GM19452 (cell line): ENCODE results near the gene PACS2.
"Not testable (repeated sequence)": the region's sequence is repeated elsewhere in the genome, so short reads cannot be mapped to it uniquely, and the experiment has no call there.

Experiments
- ATAC-seq: cut with Tn5 transposase; IDR thresholded peaks from one replicate; pipeline ENCODE4 v1.9.1; 2021; ENCODE audit not compliant: unreplicated experiment

The PACS2 gene

DNA sequence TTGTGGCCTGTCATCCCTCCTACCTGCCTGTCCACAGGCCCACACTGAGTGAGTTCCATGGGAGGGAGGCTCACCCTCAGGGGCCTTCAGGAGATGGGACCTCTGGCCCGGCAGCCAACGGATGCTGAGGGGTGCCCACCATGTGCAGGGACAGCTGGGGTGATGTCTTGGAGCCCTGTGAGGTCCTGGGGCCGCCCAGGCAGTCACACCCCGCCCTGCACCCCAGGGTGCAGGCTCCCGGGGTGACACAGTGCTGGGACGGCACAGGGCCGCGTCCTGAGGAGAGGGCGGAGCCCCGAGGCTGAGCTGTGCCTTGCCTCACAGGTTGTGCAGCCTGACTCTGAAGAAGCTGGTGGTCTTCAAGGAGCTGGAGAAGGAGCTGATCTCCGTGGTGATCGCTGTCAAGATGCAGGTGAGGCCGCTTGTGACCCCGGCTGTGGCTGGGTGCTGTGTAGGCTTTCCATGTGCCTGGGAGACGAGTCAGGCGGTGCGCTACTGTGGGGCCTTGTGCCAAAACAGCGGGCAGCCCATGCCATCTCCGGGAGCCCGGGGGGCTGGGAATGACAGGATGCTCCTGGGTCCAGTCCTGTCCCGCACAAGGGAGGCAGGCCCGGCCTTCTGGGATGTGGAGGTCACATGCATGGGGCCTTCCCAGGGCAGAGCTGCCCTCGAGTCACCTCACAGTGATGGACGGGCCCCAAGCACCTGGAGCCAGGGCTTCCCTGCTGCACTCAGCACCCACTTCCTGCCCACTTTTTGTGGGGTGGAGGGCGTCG, 33.8 kb downstream of the PACS2 start:
- no peak for ATAC-seq

DNA sequence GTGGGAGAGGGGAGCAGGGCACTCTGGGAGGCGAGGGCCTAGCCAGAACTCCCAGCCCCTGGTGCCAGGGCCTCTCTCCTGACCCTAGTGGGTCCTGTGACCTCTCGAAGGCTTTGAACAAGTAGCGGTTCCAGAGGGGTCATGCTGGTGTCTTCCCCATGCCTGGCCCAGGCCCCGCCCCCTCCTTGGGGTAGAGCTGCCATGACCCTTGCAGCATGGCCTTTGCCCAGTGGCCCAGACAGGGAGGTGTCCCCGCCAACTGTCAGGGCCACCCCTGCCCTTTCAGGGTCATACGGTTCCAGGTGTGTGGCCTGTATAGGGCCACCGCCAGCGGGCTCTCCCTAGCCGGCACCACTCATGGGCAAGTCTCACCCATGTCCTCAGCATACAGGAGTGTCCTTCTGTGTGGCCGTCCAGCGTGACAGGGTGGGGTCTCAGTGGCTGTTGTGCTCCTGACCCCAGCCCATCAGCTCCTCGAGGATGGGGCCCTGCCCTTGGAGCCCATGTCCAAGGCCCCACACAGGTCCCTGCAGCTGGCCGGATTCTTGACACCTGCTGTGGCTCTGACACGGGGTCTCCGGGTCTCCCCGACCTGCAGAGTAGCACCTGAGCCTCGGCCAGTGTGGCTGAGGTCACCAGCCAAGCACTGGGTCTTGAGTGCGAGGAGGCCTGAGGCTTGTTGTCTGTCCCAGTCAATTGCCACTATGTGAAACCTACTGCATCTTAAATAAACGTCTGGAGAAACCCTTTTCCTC, 34.6 kb downstream of the PACS2 start:
- ATAC-seq: no peak

DNA sequence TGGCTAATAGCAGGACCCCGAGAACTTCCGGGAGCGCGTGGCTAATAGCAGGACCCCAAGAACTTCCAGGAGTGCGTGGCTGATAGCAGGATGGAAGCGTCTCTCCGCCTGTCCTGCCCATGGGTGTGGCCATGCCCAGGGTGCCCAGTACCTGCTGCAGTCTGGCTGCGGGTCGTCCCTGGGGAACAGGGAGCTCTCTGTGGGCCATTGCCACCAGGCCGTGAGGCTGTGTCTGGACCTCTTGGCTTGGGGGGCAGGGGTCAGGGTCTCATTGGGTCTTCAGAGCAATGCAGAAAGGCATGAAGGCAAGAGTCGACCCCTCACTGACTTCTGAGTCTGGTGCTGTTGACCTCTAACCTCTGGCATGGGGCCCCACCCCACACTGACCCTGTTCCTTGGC, 35.4 kb downstream of the PACS2 start:
- ATAC-seq: no peak

DNA sequence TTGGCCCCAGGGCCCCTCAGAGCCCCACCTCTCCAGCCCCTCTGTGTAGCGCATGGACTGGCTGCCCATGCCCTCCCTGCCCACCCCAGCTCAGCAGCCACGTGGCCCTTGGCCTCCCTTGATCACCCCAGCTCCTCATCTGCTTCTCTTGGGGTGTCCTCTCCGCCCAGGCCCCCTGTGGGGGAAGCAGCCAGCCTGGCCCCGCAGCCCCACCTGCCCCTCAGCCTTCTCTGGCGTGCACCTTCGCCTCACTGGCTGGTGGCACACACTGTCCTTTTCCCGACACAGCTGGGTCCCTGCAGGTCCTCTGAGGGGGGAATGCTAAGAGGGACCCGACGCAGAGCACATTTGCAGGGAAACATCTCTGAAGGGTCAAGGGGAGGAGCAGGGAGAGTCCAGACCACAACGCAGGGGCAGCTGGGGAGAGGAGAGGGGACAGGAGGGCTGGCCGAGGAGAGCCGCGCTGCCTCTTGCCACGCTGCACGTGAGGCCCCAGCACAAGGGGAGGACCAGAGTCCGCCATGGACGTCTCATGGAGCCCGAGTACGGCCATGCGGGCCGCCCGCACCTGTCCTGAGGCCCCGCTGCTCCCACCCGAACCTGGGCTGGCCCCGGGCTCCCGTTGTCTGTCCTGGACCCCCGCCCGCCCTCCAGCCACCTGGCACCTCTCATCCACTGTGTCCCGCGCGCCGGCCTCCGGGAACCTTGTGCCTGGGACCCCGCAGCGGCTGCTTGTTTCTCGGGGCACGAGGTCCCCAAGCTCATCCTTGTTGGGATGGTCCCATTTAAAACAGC, 36.1 kb downstream of the PACS2 start:
- ATAC-seq: no peak

DNA sequence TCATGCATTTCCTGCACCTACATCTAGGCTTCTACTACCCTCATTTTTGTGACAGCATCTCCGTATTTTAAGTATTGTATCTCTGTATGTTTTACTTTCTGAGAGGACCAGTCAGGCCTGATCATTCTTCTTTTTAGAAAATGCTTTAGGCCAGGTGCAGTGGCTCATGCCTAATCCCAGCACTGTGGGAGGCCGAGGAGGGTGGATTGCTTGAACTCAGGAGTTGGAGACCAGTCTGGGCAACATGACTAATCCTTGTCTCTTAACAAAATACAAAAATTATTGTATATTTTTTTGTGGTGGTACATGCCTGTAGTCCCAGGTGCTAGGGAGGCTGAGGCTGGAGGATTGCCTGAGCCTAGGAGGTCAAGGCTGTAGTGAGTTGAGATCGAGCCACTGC, 36.9 kb downstream of the PACS2 start:
- ATAC-seq: no peak

DNA sequence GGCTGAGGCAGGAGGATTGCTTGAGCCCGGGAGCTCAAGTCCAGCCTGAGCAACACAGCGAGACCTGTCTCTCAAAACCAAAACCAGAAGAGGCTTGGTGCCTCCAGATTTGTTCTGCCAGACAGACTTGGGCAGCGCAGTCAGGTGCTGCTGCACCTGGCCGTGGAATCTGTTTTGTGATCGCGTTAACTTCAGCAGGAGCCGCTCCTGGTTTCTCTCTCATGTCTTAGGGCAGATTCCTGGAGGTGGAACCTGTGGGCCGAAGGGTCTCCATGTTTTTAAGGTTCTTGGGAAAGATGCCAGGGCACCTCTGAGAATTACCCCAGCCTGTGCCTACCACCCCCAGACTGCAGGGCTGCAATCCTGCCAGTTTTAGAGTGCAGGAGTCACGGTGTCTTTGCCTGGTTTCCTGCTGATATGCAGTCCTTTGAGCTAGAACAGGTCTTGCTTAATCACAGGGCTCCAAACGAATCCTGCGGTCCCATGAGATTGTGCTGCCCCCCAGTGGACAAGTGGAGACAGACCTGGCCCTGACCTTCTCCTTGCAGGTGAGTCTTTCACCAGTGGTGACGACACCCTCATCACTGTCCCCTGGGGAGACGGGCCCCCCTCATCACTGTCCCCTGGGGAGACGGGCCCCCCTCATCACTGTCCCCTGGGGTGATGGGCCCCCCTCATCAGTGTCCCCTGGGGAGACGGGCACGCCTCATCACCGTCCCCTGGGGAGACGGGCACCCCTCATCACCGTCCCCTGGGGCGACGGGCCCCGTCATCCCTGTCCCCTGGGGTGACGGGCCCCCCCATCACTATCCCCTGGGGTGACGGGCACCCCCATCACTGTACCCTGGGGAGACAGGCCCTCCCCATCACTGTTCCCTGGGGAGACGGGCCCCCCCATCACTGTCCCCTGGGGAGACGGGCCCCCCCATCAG, 37.6 kb downstream of the PACS2 start:
- peak; percentile 72 for ATAC-seq

DNA sequence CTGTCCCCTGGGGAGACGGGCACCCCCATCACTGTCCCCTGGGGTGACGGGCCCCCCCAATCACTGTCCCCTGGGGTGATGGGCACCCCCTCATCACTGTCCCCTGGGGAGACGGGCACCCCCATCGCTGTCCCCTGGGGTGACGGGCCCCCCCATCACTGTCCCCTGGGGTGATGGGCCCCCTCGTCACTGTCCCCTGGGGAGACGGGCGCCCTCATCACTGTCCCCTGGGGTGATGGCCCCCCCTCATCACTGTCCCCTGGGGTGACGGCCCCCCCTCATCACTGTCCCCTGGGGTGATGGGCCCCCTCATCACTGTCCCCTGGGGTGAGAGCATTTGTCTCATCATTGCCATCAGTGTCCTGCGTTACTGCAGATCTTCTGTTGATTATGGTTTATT, 38.6 kb downstream of the PACS2 start:
- ATAC-seq: no peak

DNA sequence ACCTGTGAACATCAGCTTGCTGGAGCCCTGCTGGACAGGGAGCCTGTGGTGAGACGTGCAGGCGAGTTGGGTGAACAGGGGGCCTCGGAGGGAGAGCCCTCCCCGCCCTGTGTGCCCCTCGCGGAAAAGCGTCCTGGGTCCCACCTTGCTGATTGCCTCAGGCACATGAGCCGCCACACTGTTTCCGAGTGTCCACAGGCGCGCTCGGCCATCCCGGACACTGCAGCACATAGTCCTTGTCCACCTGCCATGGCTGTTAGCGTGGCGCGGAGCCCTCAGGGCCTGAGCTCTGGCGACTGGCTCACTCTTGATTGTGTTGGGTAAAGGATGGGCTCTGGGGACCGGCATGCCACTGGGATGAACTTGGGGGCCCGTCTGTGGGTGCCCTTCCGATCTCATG, 40.0 kb downstream of the PACS2 start:
- no peak for ATAC-seq

DNA sequence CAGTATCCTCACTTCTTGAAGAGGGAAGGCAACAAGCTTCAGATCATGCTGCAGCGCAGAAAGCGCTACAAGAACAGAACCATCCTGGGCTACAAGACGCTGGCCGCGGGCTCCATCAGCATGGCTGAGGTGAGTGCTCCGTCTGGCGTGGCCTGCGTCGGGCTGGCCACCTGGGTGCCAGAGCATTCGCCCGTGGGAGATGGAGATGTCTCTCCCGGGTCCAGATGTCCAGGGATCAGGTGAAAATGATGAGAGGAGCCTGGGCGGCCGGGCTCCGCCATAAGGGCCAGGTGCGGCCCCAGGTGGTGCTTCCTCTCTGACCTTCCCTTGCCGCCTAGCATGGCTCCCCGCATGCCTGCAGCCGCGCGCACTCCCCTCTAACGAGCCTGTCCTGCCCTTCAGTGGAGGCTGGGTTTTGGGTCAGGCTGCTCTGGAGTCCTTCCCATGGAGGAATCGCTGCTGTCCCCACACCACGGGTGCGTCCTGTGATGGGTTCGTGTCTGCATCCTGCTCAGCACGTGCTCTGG, 40.6 kb downstream of the PACS2 start:
- no peak for ATAC-seq

DNA sequence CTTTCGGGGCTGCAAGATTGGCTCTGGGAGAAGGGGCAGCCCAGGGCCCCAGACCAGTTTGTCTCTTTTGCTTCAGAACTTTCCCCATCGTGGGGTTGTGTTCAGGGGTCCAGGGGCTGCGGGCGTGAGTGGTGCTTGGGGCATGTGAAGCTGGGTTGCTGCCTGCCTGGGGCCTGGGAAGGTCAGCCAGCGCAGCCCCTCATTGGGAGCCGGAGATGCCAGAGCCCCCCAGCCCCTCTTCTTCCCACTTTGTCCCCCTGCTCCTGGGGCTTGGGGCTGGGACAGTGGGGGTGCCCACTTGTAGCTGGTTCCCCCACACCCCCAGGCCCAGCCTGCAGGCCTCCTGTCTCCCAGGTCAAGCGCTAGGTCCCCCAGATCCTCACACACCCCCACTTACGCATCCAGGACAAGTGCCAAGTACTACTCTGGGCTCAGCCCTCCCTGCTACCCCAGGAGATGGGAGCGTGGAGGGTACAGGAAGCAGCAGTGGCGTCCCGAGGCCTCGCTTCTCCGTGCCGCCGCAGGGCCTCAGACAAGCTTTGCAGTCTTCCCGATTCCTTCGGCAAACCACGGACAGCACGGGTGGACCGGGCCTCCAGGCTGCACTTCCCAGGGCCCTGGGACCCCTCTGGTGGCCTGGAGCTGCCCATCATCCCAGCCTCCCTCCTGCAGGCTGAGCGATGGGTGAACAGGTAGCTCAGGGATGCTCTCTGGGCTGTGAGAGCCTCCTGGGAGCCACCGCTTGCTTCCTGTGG, 41.5 kb downstream of the PACS2 start:
- ATAC-seq: no peak

DNA sequence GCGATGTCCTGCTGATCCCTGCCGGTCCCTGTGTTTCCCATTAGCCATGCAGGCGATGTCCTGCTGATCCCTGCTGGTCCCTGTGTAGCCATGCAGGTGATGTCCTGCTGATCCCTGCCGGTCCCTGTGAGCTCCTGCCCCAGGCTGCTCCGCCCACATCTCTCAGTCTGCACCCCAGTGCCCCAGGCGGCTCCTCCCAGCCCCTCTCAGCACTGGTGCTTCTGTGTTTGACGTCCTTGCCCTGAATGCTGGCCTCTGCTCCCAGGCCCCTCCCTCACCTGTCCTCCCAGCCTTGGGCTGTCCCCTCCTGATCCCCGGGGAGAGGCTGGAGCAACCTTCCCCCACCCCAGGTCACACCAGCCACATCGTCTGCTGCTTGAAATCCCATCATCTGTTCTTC, 42.4 kb downstream of the PACS2 start:
- ATAC-seq: no peak

DNA sequence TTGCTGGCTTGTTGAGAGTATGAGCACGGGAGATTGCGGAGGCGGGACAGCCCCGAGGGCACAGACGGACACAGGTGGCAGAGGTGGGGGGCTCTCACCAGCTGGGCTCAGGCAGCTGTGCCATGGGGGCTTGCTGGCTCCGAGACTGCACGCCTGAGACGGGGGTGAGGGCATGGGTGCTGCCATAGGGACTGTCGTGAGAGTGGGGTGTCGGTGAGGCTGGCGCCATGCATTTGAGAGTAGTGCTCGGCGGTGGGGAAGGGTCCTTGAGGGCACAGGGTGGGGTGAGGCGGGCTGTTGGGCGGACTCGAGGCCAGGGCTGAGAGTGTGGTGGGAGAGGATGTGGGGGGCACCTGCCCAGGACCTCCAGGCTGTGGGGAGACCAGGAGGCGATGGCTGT, 43.1 kb downstream of the PACS2 start:
- ATAC-seq: no peak

DNA sequence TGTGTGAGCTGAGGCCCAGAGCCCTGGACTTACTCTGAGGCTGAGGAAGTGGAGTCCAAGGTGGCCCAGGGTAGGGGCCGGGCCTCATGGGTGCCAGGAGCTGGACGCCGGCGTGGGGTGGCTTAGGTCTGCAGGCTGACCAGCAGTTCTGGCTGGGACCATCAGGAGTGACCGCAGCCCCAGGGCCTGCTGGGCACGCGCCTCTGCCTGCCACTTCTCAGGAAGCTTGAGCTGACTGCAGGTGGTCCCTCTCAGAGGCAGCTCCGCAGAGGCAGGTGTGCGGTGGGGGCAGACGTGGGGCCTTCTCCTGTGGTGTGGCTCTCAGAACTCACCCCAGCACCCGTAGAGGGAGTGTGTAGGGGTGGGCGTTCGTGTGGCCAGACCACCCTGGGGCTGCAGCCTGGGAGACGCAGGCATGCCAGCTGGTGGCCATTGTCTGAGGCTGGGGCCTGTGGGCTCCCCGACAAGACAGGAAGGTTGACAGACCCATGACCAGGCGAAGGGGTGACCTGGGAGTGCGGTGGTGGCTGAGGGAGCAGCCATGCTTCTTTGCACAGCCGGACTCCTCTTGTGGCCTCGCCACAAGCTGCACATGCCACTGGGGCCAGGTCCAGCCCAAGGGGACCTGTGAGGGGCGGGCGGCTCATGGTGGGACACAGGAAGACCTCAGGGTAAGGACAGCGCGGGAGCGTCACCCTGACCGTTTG, 43.7 kb downstream of the PACS2 start:
- no peak for ATAC-seq

DNA sequence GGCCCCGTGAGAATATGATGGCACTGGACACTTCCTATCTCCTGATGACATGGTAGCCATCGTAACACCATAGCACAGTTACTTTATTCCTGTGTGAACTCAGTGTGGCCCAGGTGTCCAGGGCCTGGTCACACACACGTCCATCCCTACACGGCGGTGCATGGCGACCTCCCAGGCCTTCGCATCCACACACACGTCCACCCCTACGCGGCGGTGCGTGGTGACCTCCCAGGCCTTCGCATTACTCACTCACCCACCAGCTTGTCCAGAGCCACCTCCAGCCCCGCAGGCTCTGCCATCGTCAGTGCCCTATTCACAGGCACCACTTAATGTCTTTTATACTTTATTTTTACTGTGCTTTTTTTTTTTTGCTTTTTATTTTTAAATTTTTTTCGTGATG, 44.4 kb downstream of the PACS2 start:
- ATAC-seq: no peak

DNA sequence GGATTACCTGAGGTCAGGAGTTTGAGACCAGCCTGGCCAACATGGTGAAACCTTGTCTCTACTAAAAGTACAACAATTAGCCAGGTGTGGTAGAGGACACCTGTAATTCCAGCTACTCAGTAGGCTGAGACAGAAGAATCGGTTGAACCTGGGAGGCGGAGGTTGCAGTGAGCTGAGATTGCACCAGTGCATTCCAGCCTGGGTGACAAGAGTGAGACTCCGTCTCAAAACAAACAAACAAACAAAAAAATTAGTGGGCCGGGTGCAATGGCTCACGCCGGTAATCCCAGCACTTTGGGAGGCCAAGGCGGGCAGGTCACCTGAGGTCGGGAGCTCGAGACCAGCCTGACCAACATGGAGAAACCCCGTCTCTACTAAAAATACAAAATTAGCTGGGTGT, 46.9 kb downstream of the PACS2 start:
- ATAC-seq: not testable (repeated sequence)

DNA sequence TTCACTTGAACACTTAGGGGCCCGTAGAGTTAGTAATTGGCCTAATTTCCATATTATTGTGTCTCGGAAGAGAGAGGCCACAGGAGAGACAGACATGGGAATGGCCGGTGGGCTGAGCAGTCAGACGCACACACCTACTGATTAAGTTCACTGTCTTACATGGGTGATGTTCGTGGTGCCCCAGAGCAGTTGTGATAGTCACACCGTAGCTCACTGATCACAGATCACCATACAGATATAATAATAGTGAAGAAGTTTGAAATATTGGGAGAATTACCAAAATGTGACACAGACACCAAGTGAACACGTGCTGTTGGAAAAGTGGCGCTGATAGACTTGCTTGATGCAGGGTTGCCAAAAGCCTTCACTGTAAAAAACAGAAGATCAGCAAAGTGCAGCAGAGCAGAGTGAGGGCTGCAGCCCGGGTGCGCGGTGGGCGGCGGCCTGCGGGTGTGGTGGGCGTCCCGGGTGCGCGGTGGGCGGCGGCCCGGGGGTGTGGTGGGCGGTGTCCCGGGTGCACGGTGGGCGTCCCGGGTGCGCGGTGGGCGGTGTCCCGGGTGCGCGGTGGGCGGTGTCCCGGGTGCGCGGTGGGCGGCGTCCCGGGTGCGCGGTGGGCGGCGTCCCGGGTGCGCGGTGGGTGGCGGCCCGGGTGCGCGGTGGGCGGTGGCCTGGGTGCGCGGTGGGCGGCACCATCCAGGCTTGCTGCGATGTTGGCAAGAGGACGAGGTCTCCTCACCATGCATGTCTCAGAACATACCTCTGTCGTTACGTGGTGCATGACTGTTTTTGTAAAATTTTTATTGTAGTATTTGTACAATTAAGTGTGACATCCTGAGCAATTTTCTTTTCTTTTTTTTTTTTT, 49.5 kb downstream of the PACS2 start:
- ATAC-seq: no peak

DNA sequence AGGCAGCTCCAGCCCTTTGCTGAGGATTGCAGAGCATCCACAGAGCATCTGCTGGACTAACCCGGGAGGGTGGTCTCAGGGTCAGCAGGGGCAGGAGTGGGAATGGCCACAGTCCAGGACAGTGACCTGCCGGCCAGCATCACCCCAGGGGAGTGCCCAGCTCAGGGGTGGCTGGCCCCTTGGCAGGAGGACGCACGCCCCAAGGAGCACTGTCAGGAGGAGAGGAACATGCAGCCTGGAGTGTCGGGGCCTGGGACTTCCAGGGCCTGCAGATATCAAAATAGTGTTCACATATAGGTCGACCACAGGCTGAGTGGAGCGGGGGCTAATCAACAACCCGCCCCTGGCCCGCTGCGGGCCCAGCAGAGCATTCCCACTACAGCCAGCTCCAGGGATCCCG, 50.6 kb downstream of the PACS2 start:
- ATAC-seq: no peak

DNA sequence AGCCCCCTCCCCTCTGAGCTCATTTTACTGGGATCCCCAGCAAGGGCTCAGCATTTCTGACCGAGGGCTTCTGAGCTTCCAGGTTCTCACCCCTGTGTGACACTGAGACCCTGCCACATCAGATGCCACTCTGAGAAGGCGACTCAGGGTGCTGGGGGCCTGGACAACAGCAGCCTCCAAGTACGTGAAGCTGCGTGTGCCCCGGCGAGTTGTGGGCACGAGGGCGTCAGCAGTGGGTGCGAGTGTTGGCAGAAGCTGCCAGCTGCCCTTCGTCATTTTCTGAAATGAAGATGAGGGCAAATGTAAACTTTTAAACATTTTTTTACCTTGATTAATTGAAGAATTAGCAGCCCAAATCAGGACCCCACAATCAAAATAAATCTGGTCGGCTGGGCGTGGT, 51.1 kb downstream of the PACS2 start:
- ATAC-seq: no peak
